Putamen (tissue), 1 donor: Measurements from ENCODE around the gene RPLP2.

Experiments used
- DNase-seq: peaks from one replicate; pipeline ENCODE4 v3.0.0-alpha.2; 2016; ENCODE audit warnings: low spot score

The RPLP2 gene

GRCh38 chr11:791658-792534, 17.9 kb upstream of the RPLP2 start:
- no peak for DNase-seq

- no peak for DNase-seq
Observed at GRCh38 chr11:792535-792821, 17.3 kb upstream of the RPLP2 start.

- DNase-seq = no peak
Observed at GRCh38 chr11:792873-793272, 16.9 kb upstream of the RPLP2 start.

- DNase-seq = no peak
Observed at GRCh38 chr11:793556-793955, 16.2 kb upstream of the RPLP2 start.

GRCh38 chr11:794013-794765, 15.6 kb upstream of the RPLP2 start:
- DNase-seq = no peak

GRCh38 chr11:794766-795633, 14.8 kb upstream of the RPLP2 start:
- DNase-seq = no peak

GRCh38 chr11:795634-796564, 13.9 kb upstream of the RPLP2 start:
- no peak for DNase-seq

GRCh38 chr11:796565-797295, 13.0 kb upstream of the RPLP2 start:
- no peak for DNase-seq

GRCh38 chr11:797296-798092, 12.3 kb upstream of the RPLP2 start:
- no peak for DNase-seq

- peak; percentile 76 for DNase-seq
Observed at GRCh38 chr11:798093-798713, 11.6 kb upstream of the RPLP2 start, which contains the start of gene SLC25A22. SLC25A22 (minus strand) TSS chr11:798281; CDS start chr11:795006, 3,275 bp downstream.

GRCh38 chr11:799641-800316, 10.0 kb upstream of the RPLP2 start:
- DNase-seq = no peak

- no peak for DNase-seq
Observed at GRCh38 chr11:800473-800872, 9.3 kb upstream of the RPLP2 start.

GRCh38 chr11:801097-801780, 8.5 kb upstream of the RPLP2 start:
- no peak for DNase-seq

GRCh38 chr11:802018-802617, 7.6 kb upstream of the RPLP2 start:
- DNase-seq = no peak

- no peak for DNase-seq
Observed at GRCh38 chr11:802693-803466, 6.9 kb upstream of the RPLP2 start.

- no peak for DNase-seq
Observed at GRCh38 chr11:803467-803742, 6.4 kb upstream of the RPLP2 start.
